ENCODE results near the gene LOXL1. TPM values are rescaled to one million over a fixed set of nuclear protein-coding genes. Genes with fewer than 3 reads are reported as not detected.

The LOXL1 gene
- total and polyA plus RNA-seq, 2 of the 13 experiments (the other 11 are each of a cell fraction or from before 2014, with no cell fraction given): 0.51 to 1.3 TPM

DNA sequence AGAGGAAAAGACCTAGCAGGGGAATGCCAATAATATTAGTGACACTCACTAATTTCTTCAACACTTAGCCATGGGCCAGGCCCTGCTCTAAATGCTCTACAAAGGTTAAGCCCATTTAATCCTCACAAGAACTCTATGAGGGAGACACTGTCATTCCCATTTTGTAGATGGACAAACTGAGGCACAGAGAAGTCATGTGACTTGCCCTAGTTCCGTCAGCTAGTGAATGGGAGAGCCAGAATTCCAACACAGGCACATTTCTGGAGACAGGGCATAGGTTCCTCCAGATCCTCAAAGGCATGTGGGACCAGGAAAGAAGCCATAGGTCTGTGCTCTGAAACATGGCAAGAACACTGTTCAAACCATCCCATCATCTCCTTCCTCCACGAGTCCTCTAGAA, 31.5 kb downstream of the LOXL1 start:
- ChIA-PET CTCF (ENCODE audit: low intra/inter-chr PET ratio, low total read pairs) (no interaction called here), POLR2A (no interaction called here)
- TF ChIP-seq ZNF841 (CRISPR knock-in tag; IDR thresholded peaks at IDR 0.05; ENCODE audit: borderline replicate concordance) (no peak), ZMYM3 (CRISPR knock-in tag; IDR thresholded peaks at IDR 0.05) (no peak), MXD4 (CRISPR knock-in tag; IDR thresholded peaks at IDR 0.05) (no peak), YY1 (IDR thresholded peaks at IDR 0.05; ENCODE audit: insufficient read depth, insufficient replicate concordance, low read depth, low read length) (no peak), ZNF224 (CRISPR knock-in tag; IDR thresholded peaks at IDR 0.05) (no peak), MATR3 (CRISPR knock-in tag; IDR thresholded peaks at IDR 0.05) (no peak), KDM2A (CRISPR knock-in tag; IDR thresholded peaks at IDR 0.05; ENCODE audit: borderline replicate concordance, low read depth) (no peak), TEAD3 (CRISPR knock-in tag; optimal IDR thresholded peaks at IDR 0.05; ENCODE audit: borderline replicate concordance) (no peak), ZBTB7B (CRISPR knock-in tag; IDR thresholded peaks at IDR 0.05) (no peak), ZFP1 (CRISPR knock-in tag; IDR thresholded peaks at IDR 0.05) (no peak), ZSCAN21 (CRISPR knock-in tag; IDR thresholded peaks at IDR 0.05; ENCODE audit: borderline replicate concordance) (no peak), ZNF83 (CRISPR knock-in tag; IDR thresholded peaks at IDR 0.05; ENCODE audit: borderline replicate concordance) (no peak), AFF4 (CRISPR knock-in tag; IDR thresholded peaks at IDR 0.05) (no peak), ZNF839 (CRISPR knock-in tag; IDR thresholded peaks at IDR 0.05; ENCODE audit: borderline replicate concordance) (no peak), ZNF766 (CRISPR knock-in tag; IDR thresholded peaks at IDR 0.05; ENCODE audit: borderline replicate concordance) (no peak), HNF4A (CRISPR knock-in tag; IDR thresholded peaks at IDR 0.05) (no peak), HBP1 (CRISPR knock-in tag; IDR thresholded peaks at IDR 0.05; ENCODE audit: low read depth) (no peak), EHMT2 (IDR thresholded peaks at IDR 0.05; ENCODE audit: borderline replicate concordance, low read depth, low read length) (no peak), ARID3A (IDR thresholded peaks at IDR 0.05; ENCODE audit: low read depth, low read length) (no peak)
- TF ChIP-seq, protein P1, sequence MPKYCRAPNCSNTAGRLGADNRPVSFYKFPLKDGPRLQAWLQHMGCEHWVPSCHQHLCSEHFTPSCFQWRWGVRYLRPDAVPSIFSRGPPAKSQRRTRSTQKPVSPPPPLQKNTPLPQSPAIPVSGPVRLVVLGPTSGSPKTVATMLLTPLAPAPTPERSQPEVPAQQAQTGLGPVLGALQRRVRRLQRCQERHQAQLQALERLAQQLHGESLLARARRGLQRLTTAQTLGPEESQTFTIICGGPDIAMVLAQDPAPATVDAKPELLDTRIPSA (CRISPR knock-in tag; IDR thresholded peaks at IDR 0.05; ENCODE audit: borderline replicate concordance): no peak
- H4K20me1 ChIP-seq (ENCODE audit: insufficient read depth, low read length): no peaks in the 10 kb centered on the region
- no peaks in the 10 kb centered on the region for H3K9me3 ChIP-seq (ENCODE audit: low read length)
- no TSS peak for BruUV-seq (replicated peaks)
- 6% methylated on average over 2 of the region's 2 CpGs for WGBS (ENCODE audit: low lambda C conversion rate)
- no peaks in the 10 kb centered on the region for H3K79me2 ChIP-seq (ENCODE audit: insufficient read depth, low read length)
- no peak overlapping the region for H3K4me2 ChIP-seq (ENCODE audit: low read depth, low read length)
- intact Hi-C loops (cut with micrococcal nuclease; ENCODE audit: unreplicated experiment) (no loop called here), in situ Hi-C loops (cut with HindIII; ENCODE audit: extremely low pct_ligation_motif_present, low pct_unique_long_range_greater_than_20kb) (no loop called here)
- no peak for DNase-seq (ENCODE audit: low spot score)
- no peak overlapping the region for H3K27ac ChIP-seq (ENCODE audit: extremely low read length, insufficient read depth, low read length)
- no peak overlapping the region for H2AFZ ChIP-seq (ENCODE audit: low read length)
- no peaks in the 10 kb centered on the region for H3K36me3 ChIP-seq (replicated peaks in 1 of 2; ENCODE audit: control insufficient read depth in 1 of 2, insufficient read depth in 2 of 2, low read length in 2 of 2)
- ATAC-seq: no peak
- no peak overlapping the region for H3K4me3 ChIP-seq (replicated peaks in 1 of 3; ENCODE audit: insufficient read depth in 1 of 3, low read depth in 2 of 3, low read length in 3 of 3)
- no peak overlapping the region for H3K9ac ChIP-seq (ENCODE audit: insufficient read depth, low read depth, low read length)
- no peak for FAIRE-seq
- peaks cover 2 to 28% of the 10 kb centered on the region in 2 experiments; a peak in 4 of 5 replicates for H3K27me3 ChIP-seq (ENCODE audit: control insufficient read depth in 1 of 2, insufficient read depth in 2 of 2, low read length in 2 of 2)
- H3K4me1 ChIP-seq (ENCODE audit: insufficient read depth, low read length): no peaks in the 10 kb centered on the region
